Psoas muscle (tissue), 8 donors: Measurements from ENCODE around the gene FGD5. TPM values are rescaled to one million over a fixed set of nuclear protein-coding genes. Genes with fewer than 3 reads are reported as not detected.

Source experiments
- ATAC-seq, 4 donors: fragments of 200-7000 bp; cut with Tn5 transposase; one replicate each; pipeline ENCODE4 v1.9.1; 2020; ENCODE audit warnings: moderate library complexity in 3 of 4, mild to moderate bottlenecking in 2 of 4
- DNase-seq, 2 donors: peaks; one replicate each; pipeline ENCODE4 v3.0.0-alpha.2; 2020
- H3K27ac ChIP-seq: fragments of 200-600 bp; one replicate; pipeline ENCODE4 v1.8.0; 2022
- H3K27me3 ChIP-seq, 3 donors: fragments of 200-600 bp in 1 of 3; one replicate each; pipeline versions ENCODE4 v1.6.1 to v1.8.0; 2013 to 2022; ENCODE audit warnings: low read length in 2 of 3, mild to moderate bottlenecking in 2 of 3, moderate library complexity in 1 of 3; ENCODE audit not compliant: insufficient read depth in 3 of 3
- H3K36me3 ChIP-seq, 2 donors: fragments of 200-600 bp in 1 of 2; one replicate each; pipeline versions ENCODE4 v1.6.1 to v1.8.0; 2013 to 2022; ENCODE audit warnings: low read depth in 1 of 2, mild to moderate bottlenecking in 1 of 2, moderate library complexity in 1 of 2; ENCODE audit not compliant: insufficient read depth in 1 of 2
- H3K4me1 ChIP-seq: fragments of 200-600 bp; one replicate; pipeline ENCODE4 v1.8.0; 2022
- H3K4me3 ChIP-seq: fragments of 200-600 bp; one replicate; pipeline ENCODE4 v1.8.0; 2022; ENCODE audit warnings: mild to moderate bottlenecking
- H3K9me3 ChIP-seq: fragments of 200-600 bp; one replicate; pipeline ENCODE4 v1.8.0; 2022
- CTCF ChIP-seq: fragments of 200-600 bp; IDR thresholded peaks from one replicate; pipeline ENCODE4 v1.8.0; 2022; ENCODE audit warnings: antibody characterized with exemption
- WGBS, 3 donors: extraction: QIAGEN DNeasy Blood & Tissue Kit; methylation state at CpG; one replicate each; pipeline versions ENCODE4 v1.1.6 to v1.1.7; 2013; 5-methylcytosine and 5-hydroxymethylcytosine counted together
- intact Hi-C, 2 donors: fragments of 100-400 bp; cut with DNase I; formaldehyde crosslinking; loops; one replicate each; pipeline versions ENCODE4 v1.11.0 to v1.14.2; 2022
- polyA plus RNA-seq, 3 donors: library from polyadenylated mRNA; stranded (reverse); fragments of 200-250 nt; gene quantifications; one replicate each; pipeline ENCODE4 v1.2.3, GENCODE V29; 2013
- total RNA-seq, 4 donors: library from RNA; stranded (reverse); fragmentation: NEBNext Ultra II Directional in 2 of 4; extraction: Animal tissue kit (Norgen Biotek cat#: 25700) in 2 of 4; gene quantifications; one replicate each; pipeline versions ENCODE4 v1.2.1 to v1.2.4, GENCODE V29; 2021 to 2023
- donor health status: healthy with polysubstance abuse.
- donor health status: DM: no; HTN: no; CAD: no; lungs with moderate emphysema.
- donor health status: Bipolar disorder and iron deficiency.
- donor health status: healthy.
- donor health status: DM: yes; HTN: yes; CAD: no.
- donor health status: DM: no; HTN: no; CAD: no.
- donor health status: DM: no; HTN: no; CAD: no.
- donor health status: DM: yes; HTN: yes; CAD: no.

FGD5 gene
- total and polyA plus RNA-seq, 7 donors, result 3.6 to 14.6 (median 6.4) TPM

DNA sequence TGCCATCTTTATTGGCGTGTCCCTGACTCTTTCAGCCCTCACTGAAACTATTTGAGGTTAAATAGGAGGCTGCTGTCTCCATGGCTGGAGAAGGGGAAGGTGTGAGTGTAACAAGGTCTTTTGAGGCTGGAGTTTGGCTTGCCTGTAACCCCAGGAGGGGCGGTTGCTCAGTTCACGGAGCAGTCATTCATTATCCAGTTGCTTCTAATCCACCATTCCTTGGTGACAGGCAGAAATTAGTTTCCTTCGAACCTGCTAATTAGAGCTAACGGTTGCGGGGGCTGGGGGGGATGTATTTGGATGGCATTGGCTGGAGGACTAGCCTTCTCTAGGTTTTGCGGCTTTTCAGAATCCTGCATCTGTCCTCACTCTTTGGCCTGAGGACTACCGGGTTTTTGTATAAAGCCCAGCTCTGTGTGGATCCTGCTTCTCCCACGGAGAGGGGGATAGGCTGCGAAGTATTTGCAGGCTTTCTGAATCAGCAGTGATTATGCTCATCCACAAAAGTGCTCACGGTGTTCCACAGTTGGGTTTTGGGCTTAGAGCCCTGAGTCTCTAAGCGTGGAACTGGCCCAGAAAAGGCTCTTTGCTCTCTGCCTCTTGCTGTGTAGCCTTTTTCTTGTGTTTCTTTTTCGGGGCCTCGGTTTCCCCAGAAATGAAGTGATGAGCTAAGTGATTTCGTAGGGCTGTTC, 18.6 kb downstream of the FGD5 start:
- intact Hi-C loops, result no loop called here
- Histone ChIP-seq H3K27me3 (peaks cover 0 to 4% (median 0%) of the 10 kb centered on the region in 3 donors), H3K4me3 (no peak overlapping the region), H3K4me1 (peaks cover 7% of the 10 kb centered on the region), H3K9me3 (no peaks in the 10 kb centered on the region), H3K36me3 (no peaks in the 10 kb centered on the region), H3K27ac (no peak overlapping the region)
- 44 to 57% (median 50%) methylated on average over 15 of the region's 15 CpGs for WGBS, 3 donors
- ATAC-seq, result peak in 1 of 4 donors; percentile 11
- no peak for DNase-seq
- no peak for TF ChIP-seq CTCF

- TF ChIP-seq CTCF, result no peak
- Histone ChIP-seq H3K27ac (no peak overlapping the region), H3K4me1 (peaks cover 7% of the 10 kb centered on the region), H3K36me3 (no peaks in the 10 kb centered on the region), H3K4me3 (no peak overlapping the region), H3K27me3 (peaks cover 0 to 4% (median 0%) of the 10 kb centered on the region in 3 donors), H3K9me3 (no peaks in the 10 kb centered on the region)
- DNase-seq, result peak in 1 of 2 donors; percentile 69
- ATAC-seq, result peak in 2 of 4 donors; percentile 24 to 38
- intact Hi-C loops, result no loop called here
- WGBS, 3 donors, result 33 to 42% (median 35%) methylated on average over 5 of the region's 5 CpGs
These were observed 19.1 kb downstream of the FGD5 start for GRCh38 chr3:14837878-14838258.

- intact Hi-C loops, result no loop called here
- ATAC-seq (no peak), DNase-seq (no peak)
- Histone ChIP-seq H3K27me3 (peaks cover 0 to 4% (median 0%) of the 10 kb centered on the region in 3 donors), H3K27ac (no peak overlapping the region), H3K9me3 (no peaks in the 10 kb centered on the region), H3K4me3 (no peak overlapping the region), H3K36me3 (no peaks in the 10 kb centered on the region), H3K4me1 (peaks cover 7% of the 10 kb centered on the region)
- no peak for TF ChIP-seq CTCF
- 61 to 72% (median 71%) methylated on average over 7 of the region's 7 CpGs for WGBS, 3 donors
These were observed 20.5 kb downstream of the FGD5 start for GRCh38 chr3:14839236-14839635.

DNA sequence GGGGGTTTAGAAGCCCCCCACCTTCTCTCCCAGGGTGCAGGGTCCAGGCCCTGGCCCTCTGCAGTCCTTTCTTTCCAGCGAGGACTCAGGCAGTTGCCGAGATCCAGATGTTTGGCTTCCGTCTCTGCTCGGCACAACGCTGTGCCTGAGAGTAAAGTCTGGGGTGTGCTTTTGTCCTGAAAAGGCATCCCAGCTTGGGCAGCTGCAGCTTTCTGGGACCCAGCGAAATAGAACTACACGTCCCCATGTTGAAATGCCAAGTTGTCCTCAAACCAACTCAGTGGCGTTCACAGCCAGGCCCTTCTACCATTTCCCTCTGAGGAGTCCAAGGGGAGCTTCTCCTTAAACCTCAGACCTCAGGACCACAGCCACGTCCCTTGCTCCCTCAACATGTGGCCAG, 23.1 kb downstream of the FGD5 start:
- peak in 3 of 4 donors; percentile 17 to 59 (median 46) for ATAC-seq
- H3K9me3 ChIP-seq, result no peaks in the 10 kb centered on the region
- TF ChIP-seq CTCF, result no peak
- no peaks in the 10 kb centered on the region for H3K36me3 ChIP-seq
- no peak for DNase-seq
- H3K27ac ChIP-seq, result no peak overlapping the region
- intact Hi-C loops, result loop anchor here in 1 of 2 donors (5.0 kb wide), 1 partner anchor 55 kb away; no protein-coding TSS in a partner anchor
- no peak overlapping the region for H3K4me3 ChIP-seq
- 13 to 27% (median 14%) methylated on average over 9 of the region's 9 CpGs for whole genome bisulfite sequencing, 3 donors
- H3K27me3 ChIP-seq, result peaks cover 0 to 4% (median 1%) of the 10 kb centered on the region in 3 donors
- H3K4me1 ChIP-seq, result peaks cover 7% of the 10 kb centered on the region
